ENCODE results near the gene ANKRD24.

DNA sequence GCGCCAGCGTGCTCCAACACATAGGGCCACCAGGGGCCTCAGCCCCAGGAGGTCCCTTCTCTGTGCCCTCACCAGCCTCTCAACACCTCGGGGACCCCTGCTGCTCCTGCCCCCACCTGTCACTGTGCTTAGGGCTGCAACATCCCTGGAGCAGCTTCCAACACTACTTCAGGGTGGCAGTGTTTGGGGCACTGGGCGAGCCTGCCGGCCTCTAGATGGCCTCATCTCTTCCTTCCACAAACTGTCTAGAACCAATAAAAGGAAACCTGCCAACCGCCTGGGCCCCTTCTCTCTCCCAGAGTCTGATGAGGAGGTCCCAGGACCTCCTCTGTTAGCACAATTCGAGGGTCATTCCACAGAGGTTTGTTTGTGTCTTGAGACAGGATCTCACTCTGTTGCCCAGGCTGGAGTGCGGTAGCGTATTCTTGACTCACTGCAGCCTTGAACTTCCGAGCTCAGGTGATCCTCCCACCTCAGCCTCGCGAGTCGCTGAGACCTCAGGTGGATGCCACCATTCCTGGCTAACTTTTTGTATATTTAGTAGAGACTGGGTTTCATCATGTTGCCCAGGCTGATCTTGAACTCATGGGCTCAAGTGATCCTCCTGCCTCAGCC lies 86.4 kb downstream of the ANKRD24 start:
- TF ChIP-seq ZNF292 (tag by site-specific recombination; IDR thresholded peaks at IDR 0.05; ENCODE audit: borderline replicate concordance, low read depth), result no peak
- TF ChIP-seq, protein P1, sequence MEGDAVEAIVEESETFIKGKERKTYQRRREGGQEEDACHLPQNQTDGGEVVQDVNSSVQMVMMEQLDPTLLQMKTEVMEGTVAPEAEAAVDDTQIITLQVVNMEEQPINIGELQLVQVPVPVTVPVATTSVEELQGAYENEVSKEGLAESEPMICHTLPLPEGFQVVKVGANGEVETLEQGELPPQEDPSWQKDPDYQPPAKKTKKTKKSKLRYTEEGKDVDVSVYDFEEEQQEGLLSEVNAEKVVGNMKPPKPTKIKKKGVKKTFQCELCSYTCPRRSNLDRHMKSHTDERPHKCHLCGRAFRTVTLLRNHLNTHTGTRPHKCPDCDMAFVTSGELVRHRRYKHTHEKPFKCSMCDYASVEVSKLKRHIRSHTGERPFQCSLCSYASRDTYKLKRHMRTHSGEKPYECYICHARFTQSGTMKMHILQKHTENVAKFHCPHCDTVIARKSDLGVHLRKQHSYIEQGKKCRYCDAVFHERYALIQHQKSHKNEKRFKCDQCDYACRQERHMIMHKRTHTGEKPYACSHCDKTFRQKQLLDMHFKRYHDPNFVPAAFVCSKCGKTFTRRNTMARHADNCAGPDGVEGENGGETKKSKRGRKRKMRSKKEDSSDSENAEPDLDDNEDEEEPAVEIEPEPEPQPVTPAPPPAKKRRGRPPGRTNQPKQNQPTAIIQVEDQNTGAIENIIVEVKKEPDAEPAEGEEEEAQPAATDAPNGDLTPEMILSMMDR (tag by site-specific recombination; IDR thresholded peaks at IDR 0.05), result no peak
- TF ChIP-seq ZFP41 (tag by site-specific recombination; IDR thresholded peaks at IDR 0.05; ENCODE audit: borderline replicate concordance), result no peak
- TF ChIP-seq, protein P2, sequence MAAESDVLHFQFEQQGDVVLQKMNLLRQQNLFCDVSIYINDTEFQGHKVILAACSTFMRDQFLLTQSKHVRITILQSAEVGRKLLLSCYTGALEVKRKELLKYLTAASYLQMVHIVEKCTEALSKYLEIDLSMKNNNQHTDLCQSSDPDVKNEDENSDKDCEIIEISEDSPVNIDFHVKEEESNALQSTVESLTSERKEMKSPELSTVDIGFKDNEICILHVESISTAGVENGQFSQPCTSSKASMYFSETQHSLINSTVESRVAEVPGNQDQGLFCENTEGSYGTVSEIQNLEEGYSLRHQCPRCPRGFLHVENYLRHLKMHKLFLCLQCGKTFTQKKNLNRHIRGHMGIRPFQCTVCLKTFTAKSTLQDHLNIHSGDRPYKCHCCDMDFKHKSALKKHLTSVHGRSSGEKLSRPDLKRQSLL (tag by site-specific recombination; IDR thresholded peaks at IDR 0.05), result no peak
- no peak for TF ChIP-seq ZNF146 (tag by site-specific recombination; IDR thresholded peaks at IDR 0.05)
